NCI-H2107 treated with DMSO at 0.1 percent for 48 hours (cell line): ENCODE results near the gene EHF.

Experiments used
- DNase-seq: peaks from one replicate; lab custom pipeline; 2025; ENCODE audit not compliant: unreplicated experiment; lab: John Stamatoyannopoulos, UW

Gene EHF

DNA sequence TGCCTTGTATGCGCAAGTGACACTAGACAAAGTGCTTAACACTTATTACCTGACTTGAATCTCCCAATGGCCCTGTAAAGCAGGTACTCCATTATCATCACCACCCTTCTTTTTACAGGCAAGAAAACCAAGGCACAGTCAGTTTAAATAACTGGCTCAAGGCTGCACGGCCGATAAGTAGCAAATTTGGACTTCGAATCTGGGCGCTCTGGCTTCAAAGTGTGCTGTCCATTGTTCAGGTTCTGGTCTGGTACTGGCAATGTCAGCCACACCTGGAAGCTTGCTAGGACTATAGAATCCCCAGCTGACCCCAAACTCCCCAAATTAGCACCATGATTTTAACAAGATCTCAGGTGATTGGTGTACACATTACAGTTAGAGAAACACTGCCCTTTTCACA, 19.3 kb upstream of the EHF start:
- DNase-seq, result no peak

- DNase-seq, result no peak
Observed at GRCh38 chr11:34602245-34602644, 18.6 kb upstream of the EHF start.

DNA sequence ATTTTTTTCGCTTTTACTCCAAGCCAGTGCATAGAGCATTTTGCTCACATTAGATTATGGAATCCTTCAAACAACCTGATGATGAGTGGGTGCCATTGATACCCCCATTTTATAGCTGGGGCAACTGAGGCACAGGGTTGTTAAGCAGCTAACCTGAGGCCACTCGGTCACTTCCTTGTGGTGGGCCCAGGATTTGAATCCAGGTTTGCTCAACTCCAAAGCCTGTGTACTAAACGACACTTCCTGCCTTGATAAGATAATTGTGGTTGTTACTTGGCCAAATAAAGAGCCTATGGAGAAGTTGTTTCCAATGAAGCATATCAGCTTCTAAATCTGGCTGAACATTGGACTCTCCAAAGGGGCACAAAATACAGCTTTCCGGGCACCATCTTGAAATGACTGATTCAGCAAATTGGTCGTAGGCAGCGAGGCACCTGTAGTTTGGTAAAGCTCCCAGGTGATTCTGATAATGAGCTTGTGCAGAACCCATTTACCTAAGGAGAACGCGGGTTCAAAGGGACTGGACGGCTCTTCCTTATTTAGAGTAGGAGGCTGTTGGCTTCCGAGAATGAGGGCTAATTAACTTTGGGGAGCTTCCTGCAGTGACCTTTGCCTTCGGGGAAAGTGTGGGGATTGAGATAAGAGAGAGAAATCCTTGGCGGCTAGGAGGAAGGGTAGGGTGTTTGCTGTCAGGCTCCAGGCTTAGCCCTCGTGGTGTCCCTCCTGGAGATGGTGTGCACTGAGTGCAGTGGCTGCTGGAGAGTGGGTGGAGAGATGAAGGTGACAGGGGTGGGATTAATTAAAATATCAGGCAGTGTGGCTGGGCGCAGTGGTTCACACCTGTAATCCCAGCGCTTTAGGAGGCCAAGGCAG, 17.5 kb upstream of the EHF start:
- DNase-seq, result no peak

- no peak for DNase-seq
Observed at GRCh38 chr11:34604145-34604544, 16.7 kb upstream of the EHF start.

GRCh38 chr11:34604911-34605310, 16.0 kb upstream of the EHF start:
- DNase-seq, result no peak

DNA sequence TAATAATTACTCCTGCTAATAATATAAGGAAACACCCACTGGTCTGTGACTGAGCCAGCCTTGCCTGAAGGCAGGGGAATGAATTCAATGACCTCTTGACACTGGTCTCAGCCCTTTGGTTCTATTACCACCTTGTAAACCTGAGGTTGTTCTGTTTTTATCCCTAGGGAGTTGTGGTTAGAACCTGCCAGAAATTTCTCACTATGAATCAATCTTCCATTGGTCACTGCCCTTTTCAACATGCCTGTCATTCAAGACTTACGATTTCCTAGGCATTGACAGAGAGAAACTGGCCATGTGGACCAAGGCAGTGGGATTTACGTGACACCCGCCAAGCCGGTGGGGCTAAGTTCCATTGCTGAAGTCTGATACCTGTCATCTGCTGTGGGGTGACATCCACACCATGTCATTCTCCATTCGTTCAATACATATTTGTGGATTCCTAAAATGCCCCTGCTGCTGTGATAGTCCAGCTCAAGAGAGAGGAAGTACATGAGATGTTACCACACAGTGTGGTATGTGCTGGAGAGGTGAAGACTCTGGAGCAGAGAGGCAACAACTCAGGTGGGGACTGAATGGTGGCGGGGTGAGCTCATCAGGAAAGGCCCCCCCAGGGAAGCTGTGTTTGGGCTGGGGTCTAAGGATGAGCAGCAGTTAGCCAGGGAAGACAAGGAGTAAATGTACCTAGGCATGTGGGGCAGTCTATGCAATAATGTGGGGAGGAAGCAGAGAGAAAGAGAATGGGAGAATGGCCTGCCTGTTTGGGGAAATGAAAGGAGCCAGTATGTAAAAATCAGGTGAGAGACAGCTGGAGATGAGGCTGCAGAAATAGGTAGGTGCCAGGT, 15.2 kb upstream of the EHF start:
- DNase-seq, result no peak

DNA sequence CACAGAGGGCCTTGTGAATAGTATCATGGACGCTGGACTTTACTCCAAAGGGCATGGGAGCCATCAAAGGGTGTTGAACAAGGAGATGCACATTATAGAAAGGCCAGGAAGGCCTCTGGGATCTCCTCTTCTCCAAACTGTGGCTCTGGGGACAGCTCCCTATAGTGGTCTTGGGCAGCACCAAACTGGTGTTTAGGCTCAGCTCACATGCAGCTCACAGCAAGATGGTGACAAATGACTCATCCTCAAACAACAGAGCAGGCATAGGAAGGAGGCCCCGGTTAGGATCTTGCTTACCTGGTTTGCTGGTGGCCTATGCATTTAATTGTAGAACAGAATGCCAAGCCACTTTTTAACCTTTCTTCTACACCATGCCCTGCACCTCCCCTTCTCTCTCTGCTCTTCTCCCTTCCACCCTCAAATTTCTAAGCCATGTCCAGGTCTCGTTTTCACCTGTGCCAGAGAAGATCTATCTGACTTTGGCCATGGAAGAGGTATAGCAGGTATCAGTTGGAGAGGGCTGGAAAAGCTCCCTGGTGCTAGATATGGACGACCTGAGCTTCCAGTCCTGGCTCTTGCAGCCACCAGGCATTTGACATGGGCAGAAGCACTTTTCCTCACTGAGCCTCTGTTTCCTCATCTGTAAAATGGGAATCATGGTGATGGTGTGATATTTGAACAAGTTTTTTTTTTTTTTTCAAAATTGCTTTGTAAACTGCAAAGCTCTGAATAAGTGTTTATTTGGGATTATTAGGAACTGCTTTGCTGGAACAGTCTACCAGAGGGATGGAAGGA, 14.4 kb upstream of the EHF start:
- no peak for DNase-seq

GRCh38 chr11:34609187-34609751, 11.6 kb upstream of the EHF start:
- no peak for DNase-seq

GRCh38 chr11:34609850-34610249, 11.0 kb upstream of the EHF start:
- DNase-seq, result no peak

DNA sequence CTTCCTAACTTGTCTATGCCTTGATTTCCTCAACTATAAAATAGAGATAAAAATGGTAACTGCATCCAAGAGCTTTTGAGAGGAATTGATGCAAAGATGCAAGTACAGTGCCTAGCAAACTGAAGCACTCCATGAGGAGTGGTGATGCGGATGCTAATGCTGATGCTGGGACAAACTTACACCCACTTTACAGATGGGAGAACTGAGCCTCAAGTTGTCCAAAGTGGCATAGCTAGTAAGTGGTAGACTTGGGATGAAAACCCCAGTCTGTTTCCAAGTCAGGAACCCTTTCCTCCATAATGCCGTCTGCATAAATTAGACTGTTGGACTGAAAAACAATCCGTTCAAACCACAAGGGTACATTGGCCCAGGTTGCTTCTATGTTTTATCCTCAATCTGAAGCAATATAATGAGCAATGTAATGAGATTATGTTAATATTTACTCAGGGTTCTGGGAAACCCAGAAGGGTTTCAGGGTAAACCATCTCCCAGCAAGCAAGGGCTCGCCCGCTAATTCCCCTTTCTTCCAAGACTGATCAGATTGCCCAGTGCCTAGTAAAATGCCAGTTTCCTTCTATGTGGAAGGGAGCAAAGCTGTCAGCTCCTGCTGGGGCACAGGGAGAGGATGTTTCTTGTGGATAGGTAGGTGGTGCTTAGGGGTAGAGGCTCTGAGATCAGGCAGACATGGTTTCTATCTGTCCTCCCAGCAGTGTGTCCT, 10.4 kb upstream of the EHF start:
- DNase-seq, result no peak

DNA sequence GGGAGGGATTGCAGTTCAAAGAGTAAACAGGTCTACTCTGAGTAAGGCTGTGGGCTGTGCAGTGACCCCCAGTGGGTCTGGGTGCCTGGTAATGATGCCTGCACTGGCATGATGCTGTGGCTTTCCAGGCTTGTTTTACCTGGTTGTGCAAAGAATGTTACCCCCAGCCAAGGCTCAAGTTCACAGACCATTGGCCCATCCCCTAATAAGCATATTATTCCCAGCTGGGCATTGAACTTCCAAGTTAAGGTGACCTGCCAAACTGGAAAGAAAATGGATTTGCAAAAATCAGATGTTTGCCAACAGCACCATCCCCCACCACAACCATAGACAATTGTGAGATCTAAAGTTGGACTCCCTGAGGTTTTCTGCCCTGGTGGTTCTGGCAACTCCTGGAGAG, 7.9 kb upstream of the EHF start:
- DNase-seq, result no peak

DNA sequence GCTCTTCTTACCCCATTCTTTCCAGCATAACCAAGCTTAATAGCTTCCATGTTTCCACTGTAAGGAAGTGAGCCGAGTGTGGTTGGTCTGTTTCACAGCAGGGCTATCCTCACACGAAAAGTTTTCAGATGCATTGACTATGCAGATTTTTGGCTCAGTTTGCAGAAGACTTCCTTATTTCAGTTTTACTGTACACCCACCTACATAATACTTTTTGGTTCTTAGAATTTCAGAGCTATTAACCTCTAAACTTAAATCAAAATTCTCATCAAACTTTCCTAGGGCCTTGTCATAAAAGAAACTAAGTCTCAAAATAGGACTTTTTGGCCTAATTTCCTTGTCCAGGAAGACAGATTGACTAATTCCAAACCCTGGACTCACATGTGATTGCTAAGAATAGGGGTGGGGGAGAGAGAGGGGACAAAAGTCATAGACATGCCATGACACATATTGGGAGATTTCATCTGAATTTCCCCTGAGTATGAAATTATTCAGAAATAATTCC, 7.3 kb upstream of the EHF start:
- no peak for DNase-seq

DNA sequence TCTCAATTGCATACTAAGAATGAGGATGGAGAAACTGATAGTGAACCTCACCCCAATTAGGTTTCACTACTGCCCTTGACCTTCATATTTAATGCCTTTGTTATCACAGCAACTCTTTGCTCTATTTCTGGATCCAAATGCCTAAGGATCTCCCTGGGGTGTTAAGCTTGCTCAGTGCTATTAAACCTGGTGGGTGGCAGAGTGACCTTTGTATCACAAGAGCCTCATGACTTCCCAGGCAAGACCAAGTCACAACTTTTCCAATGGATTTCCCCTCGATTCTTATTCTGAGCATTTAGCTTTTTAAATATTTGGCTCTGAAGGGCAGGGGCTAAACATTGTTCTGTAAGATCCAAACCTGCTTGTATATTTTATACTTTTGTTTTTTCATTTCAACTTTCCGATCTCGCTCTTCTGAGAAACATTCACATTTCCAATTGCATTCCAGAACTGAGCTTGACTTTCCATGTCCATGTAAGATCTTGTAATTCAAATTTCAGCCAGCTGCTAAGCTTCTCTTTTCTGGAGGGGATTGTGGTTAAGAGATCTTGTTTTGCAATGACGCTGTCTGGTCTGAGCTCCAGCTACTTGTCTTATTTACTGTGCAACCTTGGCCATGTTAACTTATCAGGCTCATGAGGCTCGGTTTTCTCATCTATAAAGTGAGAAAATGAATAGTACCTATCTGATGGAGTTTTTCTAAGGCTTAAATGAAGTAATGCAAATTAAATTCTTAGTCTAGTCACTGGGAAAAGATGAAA, 6.4 kb upstream of the EHF start:
- no peak for DNase-seq

DNA sequence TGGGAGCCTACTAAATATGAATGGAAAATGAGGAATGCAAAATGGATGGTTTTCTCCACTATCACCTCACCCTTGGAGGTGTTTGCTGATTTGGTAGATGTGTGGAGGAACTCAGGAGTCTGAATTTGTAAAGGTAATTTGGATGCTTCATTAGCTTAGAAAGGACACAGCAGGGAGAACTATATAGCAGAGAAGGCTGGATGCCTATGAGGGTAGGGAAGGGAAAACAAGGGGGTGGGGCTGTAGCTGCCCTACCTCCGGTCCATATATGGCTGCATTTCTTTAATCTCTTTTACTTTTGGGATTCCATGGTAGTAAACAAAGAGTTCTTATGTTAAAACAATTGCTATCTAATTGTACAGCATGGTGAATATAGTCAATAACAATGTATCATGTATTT, 4.8 kb upstream of the EHF start:
- no peak for DNase-seq

- no peak for DNase-seq
Observed at GRCh38 chr11:34616830-34617504, 3.9 kb upstream of the EHF start.

- DNase-seq, result no peak
Observed at GRCh38 chr11:34618406-34618805, 2.5 kb upstream of the EHF start.

- no peak for DNase-seq
Observed at GRCh38 chr11:34619062-34619516, 1.8 kb upstream of the EHF start.

DNA sequence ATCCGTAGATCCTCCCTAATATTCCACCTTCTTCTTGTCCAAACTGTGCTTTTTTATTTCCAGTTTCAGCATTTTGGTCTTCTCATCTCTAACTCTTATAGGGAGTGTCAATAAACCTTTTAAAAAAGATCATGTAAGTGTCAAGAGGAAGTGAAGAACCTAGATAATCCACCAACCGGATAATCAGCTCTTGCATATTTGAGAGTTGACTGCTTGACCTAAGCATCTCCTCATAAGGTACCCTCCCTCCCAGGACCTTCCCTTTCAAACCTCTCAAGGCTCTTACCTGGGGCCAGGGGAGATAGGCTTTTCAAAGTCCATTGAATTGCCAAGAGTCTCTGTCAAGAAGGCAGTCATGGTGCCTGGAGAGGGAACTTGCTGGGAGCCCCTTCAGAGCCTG, 691 bp upstream of the EHF start:
- no peak for DNase-seq

GRCh38 chr11:34621876-34622275, 983 bp downstream of the EHF start:
- no peak for DNase-seq
